Measurements from ENCODE around the gene MYMX.

MYMX gene

DNA sequence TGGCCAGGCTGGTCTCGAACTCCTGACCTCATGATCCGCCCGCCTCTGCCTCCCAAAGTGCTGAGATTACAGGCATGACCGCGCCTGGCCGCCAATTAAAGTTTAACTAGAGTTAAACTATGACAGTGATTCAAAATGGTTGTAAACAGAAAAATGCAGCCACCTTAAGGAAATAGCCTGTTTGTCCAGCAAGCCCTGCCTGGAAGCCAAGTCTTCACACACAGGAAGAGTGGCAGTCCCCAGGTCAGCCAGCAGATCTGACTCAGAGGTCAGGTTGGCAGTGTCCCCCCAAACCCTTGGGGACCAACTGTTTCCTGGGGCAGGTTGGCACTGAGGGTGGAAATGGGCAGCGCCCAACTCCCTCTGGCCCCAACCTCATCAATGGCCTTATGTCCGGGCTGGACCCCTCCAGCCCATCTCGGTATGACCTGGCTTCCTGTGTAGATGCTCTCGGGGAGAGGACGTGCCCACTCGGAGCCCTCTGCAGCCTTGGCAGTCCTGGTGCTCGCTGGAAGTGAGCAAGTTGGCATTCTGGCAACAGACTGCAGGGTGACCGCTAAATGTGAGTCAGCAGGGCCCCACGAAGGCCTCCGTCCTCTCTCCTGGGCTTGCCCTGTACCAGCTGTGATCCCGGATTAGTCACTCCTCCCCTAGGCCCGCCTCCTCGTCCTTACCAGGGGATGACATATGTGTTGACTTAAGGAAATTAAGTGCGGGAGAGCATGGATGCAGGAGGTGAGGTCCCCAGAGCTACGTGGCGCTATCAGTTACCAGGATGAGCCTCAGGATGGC lies 20.5 kb downstream of the MYMX start:
- Histone ChIP-seq H3K36me3 (ENCODE audit: control insufficient read depth in 2 of 2, insufficient read depth in 1 of 2, low read length in 2 of 2) (peaks cover 5 to 35% of the 10 kb centered on the region in 2 experiments; a peak in 2 of 3 replicates), H3K9me3 (ENCODE audit: control insufficient read depth, insufficient read depth, low read depth, low read length) (no peaks in the 10 kb centered on the region), H3K4me3 (ENCODE audit: low read depth, low read length) (peak overlapping the region; percentile 61), H3K27ac (ENCODE audit: extremely low read depth, low read depth, low read length) (peak overlapping the region; percentile 59; the same call in 1 of the 2 replicates), H3K4me1 (ENCODE audit: control insufficient read depth, insufficient read depth, low read length) (peaks cover 4% of the 10 kb centered on the region; the same call in 1 of the 2 replicates)
- POLR2A ChIA-PET, result interaction anchor here (0.6 to 1.4 kb wide), 10 partner anchors 9 to 141 kb away, joined by 3 to 36 read pairs (median 5); partner anchors contain the start of genes HSP90AB1, MRPL14, SLC29A1 and TMEM63B
- 0 out of 2 replicates have a peak, but pooled peaks have one; percentile 53 for TF ChIP-seq ZBTB1 (tag by site-specific recombination; IDR thresholded peaks at IDR 0.05)
- peak; percentile 53; the same call in 1 of the 2 replicates for TF ChIP-seq ZNF366 (tag by site-specific recombination; conservative IDR thresholded peaks at IDR 0.05)
- peak; percentile 79 for TF ChIP-seq SP2 (tag by site-specific recombination; IDR thresholded peaks at IDR 0.05)
- peak; percentile 92 for TF ChIP-seq GLIS2 (tag by site-specific recombination; IDR thresholded peaks at IDR 0.05)
- peak; percentile 80 for TF ChIP-seq IKZF3 (tag by site-specific recombination; IDR thresholded peaks at IDR 0.05)
- TF ChIP-seq ZIC2 (tag by site-specific recombination; IDR thresholded peaks at IDR 0.05), result peak; percentile 42; the same call in 1 of the 2 replicates
- TF ChIP-seq HOXD13 (CRISPR knock-in tag; IDR thresholded peaks at IDR 0.05; ENCODE audit: borderline replicate concordance), result no peak
- TF ChIP-seq, protein P1, sequence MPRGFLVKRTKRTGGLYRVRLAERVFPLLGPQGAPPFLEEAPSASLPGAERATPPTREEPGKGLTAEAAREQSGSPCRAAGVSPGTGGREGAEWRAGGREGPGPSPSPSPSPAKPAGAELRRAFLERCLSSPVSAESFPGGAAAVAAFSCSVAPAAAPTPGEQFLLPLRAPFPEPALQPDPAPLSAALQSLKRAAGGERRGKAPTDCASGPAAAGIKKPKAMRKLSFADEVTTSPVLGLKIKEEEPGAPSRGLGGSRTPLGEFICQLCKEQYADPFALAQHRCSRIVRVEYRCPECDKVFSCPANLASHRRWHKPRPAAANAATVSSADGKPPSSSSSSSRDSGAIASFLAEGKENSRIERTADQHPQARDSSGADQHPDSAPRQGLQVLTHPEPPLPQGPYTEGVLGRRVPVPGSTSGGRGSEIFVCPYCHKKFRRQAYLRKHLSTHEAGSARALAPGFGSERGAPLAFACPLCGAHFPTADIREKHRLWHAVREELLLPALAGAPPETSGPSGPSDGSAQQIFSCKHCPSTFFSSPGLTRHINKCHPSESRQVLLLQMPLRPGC (tag by site-specific recombination; IDR thresholded peaks at IDR 0.05), result no peak
- TF ChIP-seq ZFP41 (tag by site-specific recombination; IDR thresholded peaks at IDR 0.05; ENCODE audit: borderline replicate concordance), result no peak
- no peak for TF ChIP-seq ZNF416 (tag by site-specific recombination; IDR thresholded peaks at IDR 0.05)
- TF ChIP-seq, protein P2, sequence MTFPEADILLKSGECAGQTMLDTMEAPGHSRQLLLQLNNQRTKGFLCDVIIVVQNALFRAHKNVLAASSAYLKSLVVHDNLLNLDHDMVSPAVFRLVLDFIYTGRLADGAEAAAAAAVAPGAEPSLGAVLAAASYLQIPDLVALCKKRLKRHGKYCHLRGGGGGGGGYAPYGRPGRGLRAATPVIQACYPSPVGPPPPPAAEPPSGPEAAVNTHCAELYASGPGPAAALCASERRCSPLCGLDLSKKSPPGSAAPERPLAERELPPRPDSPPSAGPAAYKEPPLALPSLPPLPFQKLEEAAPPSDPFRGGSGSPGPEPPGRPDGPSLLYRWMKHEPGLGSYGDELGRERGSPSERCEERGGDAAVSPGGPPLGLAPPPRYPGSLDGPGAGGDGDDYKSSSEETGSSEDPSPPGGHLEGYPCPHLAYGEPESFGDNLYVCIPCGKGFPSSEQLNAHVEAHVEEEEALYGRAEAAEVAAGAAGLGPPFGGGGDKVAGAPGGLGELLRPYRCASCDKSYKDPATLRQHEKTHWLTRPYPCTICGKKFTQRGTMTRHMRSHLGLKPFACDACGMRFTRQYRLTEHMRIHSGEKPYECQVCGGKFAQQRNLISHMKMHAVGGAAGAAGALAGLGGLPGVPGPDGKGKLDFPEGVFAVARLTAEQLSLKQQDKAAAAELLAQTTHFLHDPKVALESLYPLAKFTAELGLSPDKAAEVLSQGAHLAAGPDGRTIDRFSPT (tag by site-specific recombination; IDR thresholded peaks at IDR 0.05), result peak; percentile 95
- TF ChIP-seq ZNF76 (tag by site-specific recombination; IDR thresholded peaks at IDR 0.05; ENCODE audit: borderline replicate concordance, low read depth), result no peak
- TF ChIP-seq SP3 (tag by site-specific recombination; IDR thresholded peaks at IDR 0.05), result peak; percentile 73
- TF ChIP-seq GLIS1 (tag by site-specific recombination; IDR thresholded peaks at IDR 0.05), result peak; percentile 94
- TF ChIP-seq BCL11A (tag by site-specific recombination; IDR thresholded peaks at IDR 0.05; ENCODE audit: low read depth), result peak; percentile 32; the same call in 1 of the 2 replicates
- peak; percentile 70 for TF ChIP-seq ZBTB20 (tag by site-specific recombination; IDR thresholded peaks at IDR 0.05)
- TF ChIP-seq KLF9 (tag by site-specific recombination; IDR thresholded peaks at IDR 0.05; ENCODE audit: low read depth), result peak; percentile 68
- TF ChIP-seq ZNF132 (tag by site-specific recombination; IDR thresholded peaks at IDR 0.05; ENCODE audit: borderline replicate concordance), result no peak
- TF ChIP-seq EGR2 (tag by site-specific recombination; IDR thresholded peaks at IDR 0.05; ENCODE audit: low read depth), result no peak
- TF ChIP-seq FEZF1 (tag by site-specific recombination; IDR thresholded peaks at IDR 0.05), result peak; percentile 49
- TF ChIP-seq ZFP69B (tag by site-specific recombination; IDR thresholded peaks at IDR 0.05), result peak; percentile 87
- TF ChIP-seq, protein P3, sequence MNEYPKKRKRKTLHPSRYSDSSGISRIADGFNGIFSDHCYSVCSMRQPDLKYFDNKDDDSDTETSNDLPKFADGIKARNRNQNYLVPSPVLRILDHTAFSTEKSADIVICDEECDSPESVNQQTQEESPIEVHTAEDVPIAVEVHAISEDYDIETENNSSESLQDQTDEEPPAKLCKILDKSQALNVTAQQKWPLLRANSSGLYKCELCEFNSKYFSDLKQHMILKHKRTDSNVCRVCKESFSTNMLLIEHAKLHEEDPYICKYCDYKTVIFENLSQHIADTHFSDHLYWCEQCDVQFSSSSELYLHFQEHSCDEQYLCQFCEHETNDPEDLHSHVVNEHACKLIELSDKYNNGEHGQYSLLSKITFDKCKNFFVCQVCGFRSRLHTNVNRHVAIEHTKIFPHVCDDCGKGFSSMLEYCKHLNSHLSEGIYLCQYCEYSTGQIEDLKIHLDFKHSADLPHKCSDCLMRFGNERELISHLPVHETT (tag by site-specific recombination; IDR thresholded peaks at IDR 0.05), result 0 out of 2 replicates have a peak, but pooled peaks have one; percentile 49
- TF ChIP-seq ZNF19 (tag by site-specific recombination; IDR thresholded peaks at IDR 0.05; ENCODE audit: low read depth), result no peak
- TF ChIP-seq, protein P4, sequence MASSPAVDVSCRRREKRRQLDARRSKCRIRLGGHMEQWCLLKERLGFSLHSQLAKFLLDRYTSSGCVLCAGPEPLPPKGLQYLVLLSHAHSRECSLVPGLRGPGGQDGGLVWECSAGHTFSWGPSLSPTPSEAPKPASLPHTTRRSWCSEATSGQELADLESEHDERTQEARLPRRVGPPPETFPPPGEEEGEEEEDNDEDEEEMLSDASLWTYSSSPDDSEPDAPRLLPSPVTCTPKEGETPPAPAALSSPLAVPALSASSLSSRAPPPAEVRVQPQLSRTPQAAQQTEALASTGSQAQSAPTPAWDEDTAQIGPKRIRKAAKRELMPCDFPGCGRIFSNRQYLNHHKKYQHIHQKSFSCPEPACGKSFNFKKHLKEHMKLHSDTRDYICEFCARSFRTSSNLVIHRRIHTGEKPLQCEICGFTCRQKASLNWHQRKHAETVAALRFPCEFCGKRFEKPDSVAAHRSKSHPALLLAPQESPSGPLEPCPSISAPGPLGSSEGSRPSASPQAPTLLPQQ (tag by site-specific recombination; IDR thresholded peaks at IDR 0.05), result peak; percentile 83; the same call in 1 of the 2 replicates
- 0 out of 2 replicates have a peak, but pooled peaks have one; percentile 29 for TF ChIP-seq WT1 (tag by site-specific recombination; IDR thresholded peaks at IDR 0.05)
- CTCF ChIA-PET, result interaction anchor here (0.5 to 7.8 kb wide), 38 partner anchors 9 to 468 kb away, joined by 3 to 148 read pairs (median 4); partner anchors contain the start of genes AARS2, HSP90AB1, MYMX and SLC29A1

Data from HEK293 (cell line).